ENCODE results near the gene SCTR.

SCTR gene

DNA sequence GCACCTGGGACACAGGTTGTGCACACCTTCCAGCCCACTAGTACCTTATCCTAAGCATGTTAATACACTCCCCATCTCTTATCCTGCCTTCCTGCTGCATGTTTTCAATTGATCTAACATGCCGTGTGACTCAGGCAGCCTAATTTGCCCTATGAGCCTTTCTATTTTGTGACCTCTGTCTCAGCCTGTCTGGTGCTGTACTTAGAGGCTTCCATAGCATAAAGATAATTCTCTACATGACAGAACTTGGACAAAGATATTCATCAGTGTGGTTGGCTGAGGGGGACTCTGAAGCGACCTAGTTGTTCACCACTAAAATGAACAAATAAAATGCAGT is 101.2 kb downstream of the SCTR start:
- DNase-seq (ENCODE audit: low read depth): no peak
- no peak overlapping the region for H3K4me3 ChIP-seq (ENCODE audit: low read depth, low read length)
- TF ChIP-seq, protein P1, sequence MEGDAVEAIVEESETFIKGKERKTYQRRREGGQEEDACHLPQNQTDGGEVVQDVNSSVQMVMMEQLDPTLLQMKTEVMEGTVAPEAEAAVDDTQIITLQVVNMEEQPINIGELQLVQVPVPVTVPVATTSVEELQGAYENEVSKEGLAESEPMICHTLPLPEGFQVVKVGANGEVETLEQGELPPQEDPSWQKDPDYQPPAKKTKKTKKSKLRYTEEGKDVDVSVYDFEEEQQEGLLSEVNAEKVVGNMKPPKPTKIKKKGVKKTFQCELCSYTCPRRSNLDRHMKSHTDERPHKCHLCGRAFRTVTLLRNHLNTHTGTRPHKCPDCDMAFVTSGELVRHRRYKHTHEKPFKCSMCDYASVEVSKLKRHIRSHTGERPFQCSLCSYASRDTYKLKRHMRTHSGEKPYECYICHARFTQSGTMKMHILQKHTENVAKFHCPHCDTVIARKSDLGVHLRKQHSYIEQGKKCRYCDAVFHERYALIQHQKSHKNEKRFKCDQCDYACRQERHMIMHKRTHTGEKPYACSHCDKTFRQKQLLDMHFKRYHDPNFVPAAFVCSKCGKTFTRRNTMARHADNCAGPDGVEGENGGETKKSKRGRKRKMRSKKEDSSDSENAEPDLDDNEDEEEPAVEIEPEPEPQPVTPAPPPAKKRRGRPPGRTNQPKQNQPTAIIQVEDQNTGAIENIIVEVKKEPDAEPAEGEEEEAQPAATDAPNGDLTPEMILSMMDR (conservative IDR thresholded peaks at IDR 0.05; ENCODE audit: low read depth, low read length): no peak

DNA sequence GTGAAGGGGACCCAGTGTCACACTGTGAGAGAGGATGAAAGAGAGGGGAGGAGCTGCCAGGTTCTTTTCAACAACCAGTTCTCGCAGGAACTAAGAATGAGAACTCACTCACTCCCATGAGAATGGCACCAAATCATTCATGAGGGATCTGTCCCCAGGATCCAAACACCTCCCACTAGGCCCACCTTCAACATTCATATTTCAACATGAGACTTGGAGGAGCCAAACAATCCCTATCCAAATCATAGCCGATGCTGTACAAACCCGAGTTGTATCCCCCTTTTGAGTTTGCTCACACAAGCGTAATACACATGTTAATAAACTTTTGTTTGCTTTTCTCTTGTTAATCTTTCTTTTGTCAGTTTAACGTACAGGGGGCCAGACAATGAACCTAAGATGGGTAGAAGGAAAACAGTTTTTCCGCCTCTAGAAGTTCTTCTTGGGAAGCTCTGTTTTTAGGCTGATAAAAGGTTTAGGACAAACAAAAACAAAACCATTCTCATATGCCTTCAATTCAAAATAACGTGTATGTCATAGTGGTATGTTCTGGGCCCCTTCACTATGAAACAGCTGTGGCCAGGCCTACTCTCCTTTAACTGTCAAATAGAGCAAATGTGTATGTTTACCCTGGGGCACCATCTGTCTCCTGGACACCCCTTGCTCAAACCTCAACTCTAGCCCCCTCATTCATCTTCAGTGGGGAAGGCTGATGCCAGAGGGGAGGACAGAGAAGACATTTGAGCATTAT is 101.7 kb downstream of the SCTR start:
- no peak overlapping the region for H3K4me3 ChIP-seq (ENCODE audit: low read depth, low read length)
- TF ChIP-seq, protein P1 (conservative IDR thresholded peaks at IDR 0.05; ENCODE audit: low read depth, low read length): no peak
- DNase-seq (ENCODE audit: low read depth): no peak

DNA sequence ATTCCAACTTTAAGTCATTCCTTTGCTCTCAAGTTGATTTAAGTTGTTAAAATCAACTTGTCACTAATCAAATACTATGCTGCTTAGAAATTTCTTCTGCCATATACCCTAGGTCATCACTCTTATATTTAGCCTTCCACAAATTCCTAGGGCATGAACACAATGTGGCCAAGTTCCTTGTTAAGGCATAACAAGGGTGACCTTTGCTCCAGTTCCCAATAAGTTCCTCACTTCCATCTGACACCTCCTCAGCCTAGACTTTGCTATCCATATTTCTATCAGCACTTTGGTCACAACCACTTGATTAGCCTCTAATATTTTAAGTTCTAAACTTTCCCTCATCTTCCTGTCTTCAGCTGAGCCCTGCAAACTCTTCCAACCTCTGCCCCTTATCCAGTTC is 102.5 kb downstream of the SCTR start:
- TF ChIP-seq, protein P1 (conservative IDR thresholded peaks at IDR 0.05; ENCODE audit: low read depth, low read length): no peak
- no peak for DNase-seq (ENCODE audit: low read depth)
- H3K4me3 ChIP-seq (ENCODE audit: low read depth, low read length): no peak overlapping the region

DNA sequence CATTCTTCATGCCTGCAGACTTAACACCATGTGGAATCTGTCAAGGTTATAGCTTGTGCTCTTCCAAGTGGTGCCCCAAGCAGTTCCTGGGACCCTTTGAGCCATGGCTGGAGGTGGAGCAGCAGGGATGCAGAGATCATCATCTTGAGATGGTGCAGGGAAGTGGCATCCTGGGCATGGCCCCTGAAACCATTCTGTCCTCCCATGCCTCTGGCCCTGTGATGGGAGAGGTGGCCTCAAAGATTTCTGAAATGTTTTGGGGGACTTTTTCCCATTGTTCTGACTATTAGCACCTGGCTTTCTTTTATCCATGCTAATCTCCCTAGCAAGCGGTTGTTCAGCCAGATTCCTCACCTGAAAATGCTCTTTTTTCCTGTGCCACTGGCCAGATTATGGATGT is 103.0 kb downstream of the SCTR start:
- TF ChIP-seq, protein P1 (conservative IDR thresholded peaks at IDR 0.05; ENCODE audit: low read depth, low read length): no peak
- no peak overlapping the region for H3K4me3 ChIP-seq (ENCODE audit: low read depth, low read length)
- no peak for DNase-seq (ENCODE audit: low read depth)

DNA sequence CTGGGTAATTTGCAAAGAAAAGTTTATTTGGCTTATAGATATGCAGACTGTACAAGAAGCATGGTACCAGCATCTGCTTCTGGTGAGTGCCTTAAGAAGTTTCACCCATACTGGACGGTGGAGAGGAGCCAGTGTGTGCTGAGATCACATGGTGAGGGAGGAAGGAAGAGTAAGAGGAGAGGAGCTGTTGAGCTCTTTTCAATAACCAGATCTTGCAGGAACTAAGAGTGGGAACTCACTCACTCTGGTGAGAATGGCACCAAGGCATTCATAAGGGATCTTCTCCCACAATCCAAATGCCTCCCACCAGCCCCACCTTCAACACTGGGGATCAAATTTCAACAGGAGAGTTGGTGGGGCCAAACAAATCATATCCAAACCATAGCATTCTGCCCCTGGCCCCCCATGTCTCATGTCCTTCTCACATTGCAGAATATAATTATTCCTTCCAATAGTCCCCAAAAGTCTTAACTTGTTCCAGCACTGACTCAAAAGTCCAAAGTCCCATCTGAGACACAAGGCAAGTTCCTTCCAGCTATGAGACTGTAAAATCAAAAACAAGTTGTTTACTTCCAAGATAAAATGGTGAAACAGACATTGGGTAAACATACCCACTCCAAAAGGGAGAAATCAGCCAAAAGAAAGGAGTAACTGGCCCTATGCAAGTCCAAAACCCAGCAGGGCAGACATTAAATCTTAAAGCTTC is 104.3 kb downstream of the SCTR start:
- no peak overlapping the region for H3K4me3 ChIP-seq (ENCODE audit: low read depth, low read length)
- no peak for DNase-seq (ENCODE audit: low read depth)
- TF ChIP-seq, protein P1 (conservative IDR thresholded peaks at IDR 0.05; ENCODE audit: low read depth, low read length): no peak

DNA sequence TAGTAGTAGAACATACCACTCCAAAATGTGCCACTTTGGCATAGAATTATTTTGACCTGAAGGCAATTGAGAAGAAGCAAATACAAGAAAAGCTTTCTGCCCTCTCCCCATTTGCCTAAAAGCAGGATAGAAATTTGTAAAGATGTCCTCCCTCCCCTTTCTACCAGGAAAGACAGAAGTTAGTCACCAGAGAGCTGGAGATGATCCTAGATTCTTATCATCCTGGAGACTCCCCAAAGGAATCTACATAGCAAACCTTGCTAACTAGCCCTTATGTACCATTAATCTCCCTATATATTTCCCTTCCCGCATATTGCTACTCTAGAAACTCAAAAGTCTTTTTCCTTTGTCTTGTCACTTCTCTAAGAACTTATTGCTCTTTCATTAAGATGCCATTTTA is 105.2 kb downstream of the SCTR start:
- TF ChIP-seq, protein P1 (conservative IDR thresholded peaks at IDR 0.05; ENCODE audit: low read depth, low read length): no peak
- no peak for DNase-seq (ENCODE audit: low read depth)
- H3K4me3 ChIP-seq (ENCODE audit: low read depth, low read length): no peak overlapping the region

DNA sequence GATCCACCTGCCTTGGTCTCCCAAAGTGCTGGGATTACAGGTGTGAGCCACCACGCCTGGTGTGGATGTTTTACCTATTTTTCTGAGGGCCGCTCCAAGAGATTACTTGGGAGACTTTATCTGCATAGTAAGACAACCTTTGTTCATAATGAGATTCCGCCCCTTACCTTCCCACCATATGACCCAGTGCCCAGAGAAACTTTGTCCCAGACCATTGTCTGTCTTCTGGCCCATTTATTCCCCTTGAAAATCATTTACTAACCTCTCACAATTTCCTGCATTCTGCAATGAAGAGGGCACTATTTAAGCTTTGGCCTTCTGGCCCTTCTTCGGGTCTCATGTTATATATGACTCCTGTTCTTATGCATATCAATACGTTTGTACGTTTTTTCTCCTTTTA is 106.4 kb downstream of the SCTR start:
- no peak for DNase-seq (ENCODE audit: low read depth)
- TF ChIP-seq, protein P1 (conservative IDR thresholded peaks at IDR 0.05; ENCODE audit: low read depth, low read length): no peak
- H3K4me3 ChIP-seq (ENCODE audit: low read depth, low read length): no peak overlapping the region
